ENCODE results near the gene CYB5R4. TPM values are rescaled to one million over a fixed set of nuclear protein-coding genes. Genes with fewer than 3 reads are reported as not detected.

CYB5R4 gene
- total RNA-seq, 6 experiments from 2014 or later, result 11.6 to 18.6 (median 16.2) TPM

DNA sequence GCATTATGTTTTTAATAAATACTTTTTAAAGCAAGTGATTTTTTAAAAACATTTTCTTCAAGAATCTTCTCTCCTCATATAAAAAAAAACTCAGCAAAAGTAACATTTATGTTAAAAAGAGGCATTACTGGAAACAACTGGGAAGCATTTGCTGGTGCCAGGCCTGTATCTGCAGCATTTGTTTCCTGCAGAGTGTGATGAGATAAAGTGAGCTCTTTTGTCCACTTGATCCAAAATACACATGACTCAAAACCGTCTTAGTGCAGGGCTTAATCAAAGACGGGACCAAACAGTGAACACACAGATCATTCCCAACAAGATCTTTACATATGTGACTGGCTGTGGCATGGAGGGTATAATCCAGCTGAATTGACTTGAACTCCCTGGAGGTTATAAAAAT is 34.7 kb upstream of the CYB5R4 start:
- Mint-ChIP-seq H3K9me3 (no peaks in the 10 kb centered on the region), H3K27me3 (ENCODE audit: insufficient read depth) (no peaks in the 10 kb centered on the region), H3K36me3 (ENCODE audit: low read depth) (no peaks in the 10 kb centered on the region), H3K27ac (no peak overlapping the region), H3K4me1 (ENCODE audit: low read depth) (no peaks in the 10 kb centered on the region), H3K4me3 (no peak overlapping the region)
- DNase-seq, result no peak
- TF ChIP-seq, protein P1, sequence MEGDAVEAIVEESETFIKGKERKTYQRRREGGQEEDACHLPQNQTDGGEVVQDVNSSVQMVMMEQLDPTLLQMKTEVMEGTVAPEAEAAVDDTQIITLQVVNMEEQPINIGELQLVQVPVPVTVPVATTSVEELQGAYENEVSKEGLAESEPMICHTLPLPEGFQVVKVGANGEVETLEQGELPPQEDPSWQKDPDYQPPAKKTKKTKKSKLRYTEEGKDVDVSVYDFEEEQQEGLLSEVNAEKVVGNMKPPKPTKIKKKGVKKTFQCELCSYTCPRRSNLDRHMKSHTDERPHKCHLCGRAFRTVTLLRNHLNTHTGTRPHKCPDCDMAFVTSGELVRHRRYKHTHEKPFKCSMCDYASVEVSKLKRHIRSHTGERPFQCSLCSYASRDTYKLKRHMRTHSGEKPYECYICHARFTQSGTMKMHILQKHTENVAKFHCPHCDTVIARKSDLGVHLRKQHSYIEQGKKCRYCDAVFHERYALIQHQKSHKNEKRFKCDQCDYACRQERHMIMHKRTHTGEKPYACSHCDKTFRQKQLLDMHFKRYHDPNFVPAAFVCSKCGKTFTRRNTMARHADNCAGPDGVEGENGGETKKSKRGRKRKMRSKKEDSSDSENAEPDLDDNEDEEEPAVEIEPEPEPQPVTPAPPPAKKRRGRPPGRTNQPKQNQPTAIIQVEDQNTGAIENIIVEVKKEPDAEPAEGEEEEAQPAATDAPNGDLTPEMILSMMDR (IDR thresholded peaks at IDR 0.05), result no peak

DNA sequence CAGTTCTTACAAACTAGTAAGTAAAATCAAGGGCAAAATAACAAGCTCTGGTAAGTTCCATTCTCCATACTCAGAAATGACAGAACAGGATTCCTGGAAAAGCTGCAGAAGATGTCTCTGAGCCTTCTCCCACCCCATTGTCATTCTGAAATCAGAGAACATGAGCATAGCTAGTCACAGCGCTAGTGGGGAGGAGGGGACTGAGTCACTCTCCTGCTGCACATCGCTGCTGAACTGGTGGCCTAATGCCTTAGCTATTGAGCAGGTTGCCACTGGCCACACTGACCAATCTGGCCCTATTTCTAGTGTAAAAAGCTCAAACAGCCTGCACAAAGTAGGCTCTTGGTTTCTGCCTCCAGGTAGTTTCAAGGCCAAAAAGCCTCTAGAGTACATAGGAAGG is 32.4 kb upstream of the CYB5R4 start:
- Mint-ChIP-seq H3K9me3 (no peaks in the 10 kb centered on the region), H3K4me3 (no peak overlapping the region), H3K36me3 (ENCODE audit: low read depth) (no peaks in the 10 kb centered on the region), H3K4me1 (ENCODE audit: low read depth) (no peaks in the 10 kb centered on the region), H3K27me3 (ENCODE audit: insufficient read depth) (no peaks in the 10 kb centered on the region), H3K27ac (no peak overlapping the region)
- DNase-seq, result no peak
- TF ChIP-seq, protein P1 (IDR thresholded peaks at IDR 0.05), result no peak

DNA sequence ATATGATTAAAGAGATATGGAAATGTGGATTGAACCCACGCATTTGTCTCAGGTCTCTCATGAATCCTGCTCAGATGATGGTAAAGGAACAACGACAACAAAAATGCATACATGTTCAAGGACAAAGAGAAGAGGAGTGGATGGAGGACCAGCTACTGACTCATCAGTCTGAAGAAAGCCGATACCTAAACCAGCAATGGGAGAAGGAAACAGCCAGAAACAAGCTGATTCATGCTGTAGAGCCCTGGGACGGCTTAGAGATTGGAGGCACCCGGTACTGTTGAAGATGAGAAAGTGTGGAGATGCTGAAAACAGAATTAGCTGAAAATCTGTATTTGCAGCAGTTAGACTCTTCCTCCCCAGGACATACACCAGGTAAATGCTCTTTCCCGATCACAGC is 20.8 kb upstream of the CYB5R4 start:
- H3K36me3 Mint-ChIP-seq (ENCODE audit: low read depth), result no peaks in the 10 kb centered on the region
- no peak for DNase-seq
- no peaks in the 10 kb centered on the region; the same call in 1 of the 2 replicates for H3K27me3 Mint-ChIP-seq (ENCODE audit: insufficient read depth)
- TF ChIP-seq, protein P1 (IDR thresholded peaks at IDR 0.05), result no peak
- no peak overlapping the region for H3K27ac Mint-ChIP-seq
- H3K4me3 Mint-ChIP-seq, result no peak overlapping the region
- H3K9me3 Mint-ChIP-seq, result peaks cover 9% of the 10 kb centered on the region; the same call in 1 of the 2 replicates
- no peaks in the 10 kb centered on the region for H3K4me1 Mint-ChIP-seq (ENCODE audit: low read depth)

DNA sequence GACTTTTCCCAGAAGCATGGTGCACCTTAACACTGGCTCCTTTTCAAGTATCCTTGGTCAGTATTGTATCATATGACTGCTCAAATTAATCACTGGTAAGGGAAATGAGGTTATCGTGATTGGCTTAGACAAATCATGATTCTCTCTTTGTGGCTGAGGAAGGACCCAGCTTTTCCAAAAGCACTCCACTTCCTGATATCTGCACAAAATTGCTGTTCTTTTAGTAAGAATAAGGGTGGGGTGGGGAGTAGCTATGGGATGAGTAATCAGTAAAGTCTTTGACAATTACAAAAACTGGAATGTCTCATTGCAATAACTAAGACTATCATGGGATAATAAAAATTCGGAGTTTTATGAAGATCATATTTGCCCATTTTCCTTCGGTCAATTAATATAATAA is 15.3 kb upstream of the CYB5R4 start:
- no peaks in the 10 kb centered on the region for H3K36me3 Mint-ChIP-seq (ENCODE audit: low read depth)
- no peaks in the 10 kb centered on the region for H3K27me3 Mint-ChIP-seq (ENCODE audit: insufficient read depth)
- H3K27ac Mint-ChIP-seq, result no peak overlapping the region
- no peak for DNase-seq
- H3K4me1 Mint-ChIP-seq (ENCODE audit: low read depth), result 0 out of 2 replicates have a peak, but pooled peaks cover 4% of the 10 kb centered on the region
- H3K4me3 Mint-ChIP-seq, result no peak overlapping the region
- TF ChIP-seq, protein P1 (IDR thresholded peaks at IDR 0.05), result no peak
- no peaks in the 10 kb centered on the region for H3K9me3 Mint-ChIP-seq

DNA sequence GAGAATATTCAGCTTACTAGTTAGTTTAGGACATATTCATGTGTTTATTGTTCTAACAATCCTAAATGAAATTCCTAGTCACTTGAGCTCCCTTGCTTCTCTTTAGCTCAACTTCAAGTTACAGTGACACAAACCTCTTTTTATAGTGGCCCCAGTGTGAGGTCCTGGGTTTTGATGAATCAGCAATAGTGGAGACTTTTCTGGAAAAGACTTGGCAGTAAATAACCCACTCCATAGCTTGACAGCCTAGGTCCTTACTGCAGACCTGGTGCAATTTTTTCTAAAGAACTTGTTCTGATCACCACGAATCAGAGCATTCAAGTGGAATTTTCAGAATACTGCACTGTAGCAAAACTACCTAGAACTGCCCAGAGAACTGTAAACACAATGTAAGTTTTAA is 13.2 kb upstream of the CYB5R4 start:
- 0 out of 2 replicates have a peak, but pooled peaks cover 4% of the 10 kb centered on the region for H3K4me1 Mint-ChIP-seq (ENCODE audit: low read depth)
- no peak for DNase-seq

More for the DNA sequence above, 13.2 kb upstream of the CYB5R4 start:
- H3K27me3 Mint-ChIP-seq (ENCODE audit: insufficient read depth), result no peaks in the 10 kb centered on the region
- H3K9me3 Mint-ChIP-seq, result no peaks in the 10 kb centered on the region
- H3K4me3 Mint-ChIP-seq, result no peak overlapping the region
- TF ChIP-seq, protein P1 (IDR thresholded peaks at IDR 0.05), result no peak
- H3K27ac Mint-ChIP-seq, result no peak overlapping the region
- H3K36me3 Mint-ChIP-seq (ENCODE audit: low read depth), result no peaks in the 10 kb centered on the region
